Measurements from ENCODE around the gene RUNDC1. TPM values are rescaled to one million over a fixed set of nuclear protein-coding genes. Genes with fewer than 3 reads are reported as not detected.

The RUNDC1 gene
- total RNA-seq, 2 experiments from 2014 or later, result 11.1 to 22.5 TPM

GRCh38 chr17:42980766-42981397 lies 517 bp downstream of the RUNDC1 start:
- Histone ChIP-seq H3K4me3 (ENCODE audit: low read depth, low read length, poor library complexity, severe bottlenecking) (peak overlapping the region; percentile 78), H3K27ac (ENCODE audit: low read depth, low read length, poor library complexity, severe bottlenecking) (peak overlapping the region; percentile 84), H3K79me2 (ENCODE audit: insufficient read depth, low read depth, low read length) (peaks cover 40% of the 10 kb centered on the region; the same call in 1 of the 2 replicates), H3K4me2 (ENCODE audit: low read length) (peak overlapping the region; percentile 85), H3K9me3 (ENCODE audit: low read length) (no peaks in the 10 kb centered on the region), H2AFZ (ENCODE audit: low read length) (peak overlapping the region; percentile 45; the same call in 1 of the 2 replicates), H3K4me1 (ENCODE audit: insufficient read depth, low read length, poor library complexity, severe bottlenecking) (peaks cover 43% of the 10 kb centered on the region), H3K36me3 (ENCODE audit: insufficient read depth, low read length) (peaks cover 10% of the 10 kb centered on the region), H3K9me2 (ENCODE audit: insufficient read depth, low read length) (no peaks in the 10 kb centered on the region), H4K20me1 (ENCODE audit: insufficient read depth, low read length) (peaks cover 5% of the 10 kb centered on the region; the same call in 1 of the 2 replicates)
- ChIA-PET POLR2A (no interaction called here), CTCF (ENCODE audit: unreplicated experiment) (interaction anchor here (0.6 kb wide), 1 partner anchor 304 kb away, joined by 4 read pairs; no protein-coding TSS in a partner anchor)
- TF ChIP-seq CTCF (conservative IDR thresholded peaks at IDR 0.05; ENCODE audit: low read length) (peak; percentile 50), EZH2phosphoT487 (IDR thresholded peaks at IDR 0.05; ENCODE audit: borderline replicate concordance, low read depth, low read length) (no peak)
- DNase-seq (ENCODE audit: low spot score), result peak; percentile 86
- intact Hi-C loops (cut with micrococcal nuclease; ENCODE audit: unreplicated experiment), result loop anchor here (1.0 kb wide), 1 partner anchor 17 kb away; the partner anchor contains the start of gene RPL27
- BruUV-seq (replicated peaks), result no TSS peak

GRCh38 chr17:42982266-42982665 lies 1.9 kb downstream of the RUNDC1 start:
- TF ChIP-seq CTCF (conservative IDR thresholded peaks at IDR 0.05; ENCODE audit: low read length) (no peak), EZH2phosphoT487 (IDR thresholded peaks at IDR 0.05; ENCODE audit: borderline replicate concordance, low read depth, low read length) (no peak)
- no peak overlapping the region for H2AFZ ChIP-seq (ENCODE audit: low read length)
- H3K4me1 ChIP-seq (ENCODE audit: insufficient read depth, low read length, poor library complexity, severe bottlenecking), result peaks cover 47% of the 10 kb centered on the region
- no peaks in the 10 kb centered on the region for H3K9me2 ChIP-seq (ENCODE audit: insufficient read depth, low read length)
- no peak for DNase-seq (ENCODE audit: low spot score)
- H3K9me3 ChIP-seq (ENCODE audit: low read length), result no peaks in the 10 kb centered on the region
- CTCF ChIA-PET (ENCODE audit: unreplicated experiment), result no interaction called here
- H3K79me2 ChIP-seq (ENCODE audit: insufficient read depth, low read depth, low read length), result peaks cover 54% of the 10 kb centered on the region; the same call in 1 of the 2 replicates
- H4K20me1 ChIP-seq (ENCODE audit: insufficient read depth, low read length), result peaks cover 5% of the 10 kb centered on the region; the same call in 1 of the 2 replicates
- peak overlapping the region; percentile 85 for H3K4me2 ChIP-seq (ENCODE audit: low read length)
- intact Hi-C loops (cut with micrococcal nuclease; ENCODE audit: unreplicated experiment), result no loop called here
- H3K27ac ChIP-seq (ENCODE audit: low read depth, low read length, poor library complexity, severe bottlenecking), result peak overlapping the region; percentile 27
- TSS peak; percentile 46 for BruUV-seq (replicated peaks)
- H3K36me3 ChIP-seq (ENCODE audit: insufficient read depth, low read length), result peaks cover 24% of the 10 kb centered on the region
- POLR2A ChIA-PET, result interaction anchor here (0.7 to 1.1 kb wide), 3 partner anchors 13 to 278 kb away, joined by 4 to 5 read pairs (median 5); no protein-coding TSS in a partner anchor
- peak overlapping the region; percentile 78 for H3K4me3 ChIP-seq (ENCODE audit: low read depth, low read length, poor library complexity, severe bottlenecking)

Measured in OCI-LY7 (cell line).